HG02840 (cell line): ENCODE results near the gene PPM1B.
A peak's percentile ranks its signal among the peaks of the same experiment; 100 is the strongest.
"Not testable (repeated sequence)": the region's sequence is repeated elsewhere in the genome, so short reads cannot be mapped to it uniquely, and the experiment has no call there.

Experiments
- ATAC-seq: cut with Tn5 transposase; IDR thresholded peaks from one replicate; pipeline ENCODE4 v1.9.1; 2021; ENCODE audit warnings: mild to moderate bottlenecking, moderate library complexity, moderate number of reproducible peaks; ENCODE audit not compliant: unreplicated experiment, low FRiP score

Gene PPM1B

GRCh38 chr2:44168681-44169154 lies at the start of gene PPM1B:
Gene PPM1B, plus strand, starts transcription at chr2:44168875. Its CDS starts 32,325 bp downstream, at chr2:44201200.
- peak; percentile 62 for ATAC-seq

GRCh38 chr2:44119878-44120277 lies 48.8 kb upstream of the PPM1B start:
- ATAC-seq, result no peak

GRCh38 chr2:44120428-44120827 lies 48.2 kb upstream of the PPM1B start:
- ATAC-seq, result no peak

- ATAC-seq, result no peak
Measured at GRCh38 chr2:44121899-44122298, 46.8 kb upstream of the PPM1B start.

GRCh38 chr2:44124500-44124899 lies 44.2 kb upstream of the PPM1B start:
- ATAC-seq, result no peak

GRCh38 chr2:44126106-44126797 lies 42.4 kb upstream of the PPM1B start:
- no peak for ATAC-seq

- no peak for ATAC-seq
Measured at GRCh38 chr2:44130441-44130840, 38.2 kb upstream of the PPM1B start.

GRCh38 chr2:44131177-44131576 lies 37.5 kb upstream of the PPM1B start:
- ATAC-seq, result no peak

GRCh38 chr2:44133602-44134001 lies 35.1 kb upstream of the PPM1B start:
- not testable (repeated sequence) for ATAC-seq

GRCh38 chr2:44134848-44135247 lies 33.8 kb upstream of the PPM1B start:
- ATAC-seq, result no peak

GRCh38 chr2:44135296-44135695 lies 33.4 kb upstream of the PPM1B start:
- no peak for ATAC-seq

GRCh38 chr2:44135771-44136170 lies 32.9 kb upstream of the PPM1B start:
- ATAC-seq, result no peak

GRCh38 chr2:44136252-44136651 lies 32.4 kb upstream of the PPM1B start:
- no peak for ATAC-seq

- ATAC-seq, result no peak
Measured at GRCh38 chr2:44137048-44137447, 31.6 kb upstream of the PPM1B start.

GRCh38 chr2:44137872-44138551 lies 30.7 kb upstream of the PPM1B start:
- no peak for ATAC-seq

- ATAC-seq, result no peak
Measured at GRCh38 chr2:44139741-44140140, 28.9 kb upstream of the PPM1B start.

GRCh38 chr2:44142306-44142705 lies 26.4 kb upstream of the PPM1B start:
- no peak for ATAC-seq

- no peak for ATAC-seq
Measured at GRCh38 chr2:44143701-44144100, 25.0 kb upstream of the PPM1B start.

GRCh38 chr2:44148999-44149398 lies 19.7 kb upstream of the PPM1B start:
- ATAC-seq, result no peak

- no peak for ATAC-seq
Measured at GRCh38 chr2:44150473-44150872, 18.2 kb upstream of the PPM1B start.

- ATAC-seq, result no peak
Measured at GRCh38 chr2:44152865-44153669, 15.6 kb upstream of the PPM1B start.
